OCI-LY7 (cell line): Measurements from ENCODE around the gene SUMO4. TPM values are rescaled to one million over a fixed set of nuclear protein-coding genes. Genes with fewer than 3 reads are reported as not detected.

Experiments
- BruUV-seq: library from RNA; stranded (reverse); fragments of 400-500 nt; replicated peaks from 2 replicates; lab custom pipeline; 2021; lab: Mats Ljungman, UMichigan
- CTCF ChIA-PET: fragments of 300-600 bp; sonication (Branson Sonifier 250); formaldehyde crosslinking; loops from one replicate; lab custom pipeline; 2022; ENCODE audit warnings: antibody characterized with exemption; ENCODE audit not compliant: unreplicated experiment; lab: Charles Lee
- POLR2A ChIA-PET: fragments of 300-600 bp; sonication (Branson Sonifier 250); formaldehyde crosslinking; loops from one replicate; lab custom pipeline; 2022; ENCODE audit warnings: antibody characterized with exemption; lab: Charles Lee
- DNase-seq: peaks from one replicate; pipeline ENCODE4 v3.0.0-alpha.2; 2015; ENCODE audit warnings: low spot score
- H2AFZ ChIP-seq: fragments of 200-600 bp; sonication (generic), shearing (Covaris generic); 2 replicates; pipeline ENCODE4 v1.6.1; 2014; ENCODE audit warnings: mild to moderate bottlenecking, antibody characterized with exemption, low read length, moderate library complexity
- H3K27ac ChIP-seq: fragments of 200-600 bp; sonication (generic); 2 replicates; pipeline ENCODE4 v1.5.1; 2014; ENCODE audit warnings: mixed run types, low read depth, mild to moderate bottlenecking, moderate library complexity, low read length, inconsistent platforms; ENCODE audit not compliant: poor library complexity, severe bottlenecking
- H3K36me3 ChIP-seq: fragments of 200-600 bp; sonication (generic); 2 replicates; pipeline ENCODE4 v1.6.1; 2014; ENCODE audit warnings: mild to moderate bottlenecking, antibody characterized with exemption, low read length, moderate library complexity, mixed read lengths; ENCODE audit not compliant: insufficient read depth
- H3K4me1 ChIP-seq: fragments of 200-600 bp; sonication (generic); 2 replicates; pipeline ENCODE4 v1.5.1; 2014; ENCODE audit warnings: mild to moderate bottlenecking, low read length; ENCODE audit not compliant: insufficient read depth, poor library complexity, severe bottlenecking
- H3K4me2 ChIP-seq: fragments of 200-600 bp; sonication (generic); 2 replicates; pipeline ENCODE4 v1.6.1; 2014; ENCODE audit warnings: mild to moderate bottlenecking, low read length
- H3K4me3 ChIP-seq: fragments of 200-600 bp; sonication (generic); 2 replicates; pipeline ENCODE4 v1.5.1; 2014; ENCODE audit warnings: mild to moderate bottlenecking, low read depth, low read length; ENCODE audit not compliant: poor library complexity, severe bottlenecking
- H3K79me2 ChIP-seq: fragments of 200-600 bp; sonication (generic); 2 replicates; pipeline ENCODE4 v1.6.1; 2016; ENCODE audit warnings: low read depth, mild to moderate bottlenecking, low read length, moderate library complexity, mixed read lengths; ENCODE audit not compliant: insufficient read depth
- H3K9me2 ChIP-seq: fragments of 200-600 bp; sonication (generic); 2 replicates; pipeline ENCODE4 v1.6.1; 2016; ENCODE audit warnings: mild to moderate bottlenecking, low read length, mixed read lengths; ENCODE audit not compliant: insufficient read depth
- H3K9me3 ChIP-seq: fragments of 200-600 bp; sonication (generic); 2 replicates; pipeline ENCODE4 v1.6.1; 2014; ENCODE audit warnings: mild to moderate bottlenecking, mixed run types, low read length, mixed read lengths
- H4K20me1 ChIP-seq: fragments of 200-600 bp; sonication (generic); 2 replicates; pipeline ENCODE4 v1.6.1; 2014; ENCODE audit warnings: mild to moderate bottlenecking, antibody characterized with exemption, low read length, moderate library complexity, mixed read lengths; ENCODE audit not compliant: insufficient read depth
- EZH2phosphoT487 ChIP-seq: fragments of 200-600 bp; sonication (generic); IDR thresholded peaks from 2 replicates; pipeline ENCODE4 v1.6.1; 2018; ENCODE audit warnings: low read depth, borderline replicate concordance, mild to moderate bottlenecking, mixed run types, antibody characterized with exemption, low read length, moderate library complexity, mixed read lengths
- intact Hi-C: fragments of 100-400 bp; cut with micrococcal nuclease; formaldehyde crosslinking; loops from one replicate; pipeline ENCODE4 v1.10.0; 2022; ENCODE audit not compliant: unreplicated experiment
- total RNA-seq, 2 experiments: library from RNA; depleted of rRNA in 1 of 2; stranded (reverse); fragments of >200 nt in 1 of 2; shearing (Covaris generic) in 1 of 2; gene quantifications; 2 replicates each; pipeline ENCODE4 v1.2.3, GENCODE V29; 2014 to 2022
- TF ChIP-seq, protein P1 (sequence below): fragments of 200-600 bp; sonication (generic); conservative IDR thresholded peaks from 2 replicates; pipeline ENCODE4 v1.5.1; 2014; ENCODE audit warnings: mild to moderate bottlenecking, antibody characterized with exemption, low read length, moderate library complexity, mixed read lengths

SUMO4 gene
- total RNA-seq, 2 experiments from 2014 or later: 3.2 to 3.6 TPM

DNA sequence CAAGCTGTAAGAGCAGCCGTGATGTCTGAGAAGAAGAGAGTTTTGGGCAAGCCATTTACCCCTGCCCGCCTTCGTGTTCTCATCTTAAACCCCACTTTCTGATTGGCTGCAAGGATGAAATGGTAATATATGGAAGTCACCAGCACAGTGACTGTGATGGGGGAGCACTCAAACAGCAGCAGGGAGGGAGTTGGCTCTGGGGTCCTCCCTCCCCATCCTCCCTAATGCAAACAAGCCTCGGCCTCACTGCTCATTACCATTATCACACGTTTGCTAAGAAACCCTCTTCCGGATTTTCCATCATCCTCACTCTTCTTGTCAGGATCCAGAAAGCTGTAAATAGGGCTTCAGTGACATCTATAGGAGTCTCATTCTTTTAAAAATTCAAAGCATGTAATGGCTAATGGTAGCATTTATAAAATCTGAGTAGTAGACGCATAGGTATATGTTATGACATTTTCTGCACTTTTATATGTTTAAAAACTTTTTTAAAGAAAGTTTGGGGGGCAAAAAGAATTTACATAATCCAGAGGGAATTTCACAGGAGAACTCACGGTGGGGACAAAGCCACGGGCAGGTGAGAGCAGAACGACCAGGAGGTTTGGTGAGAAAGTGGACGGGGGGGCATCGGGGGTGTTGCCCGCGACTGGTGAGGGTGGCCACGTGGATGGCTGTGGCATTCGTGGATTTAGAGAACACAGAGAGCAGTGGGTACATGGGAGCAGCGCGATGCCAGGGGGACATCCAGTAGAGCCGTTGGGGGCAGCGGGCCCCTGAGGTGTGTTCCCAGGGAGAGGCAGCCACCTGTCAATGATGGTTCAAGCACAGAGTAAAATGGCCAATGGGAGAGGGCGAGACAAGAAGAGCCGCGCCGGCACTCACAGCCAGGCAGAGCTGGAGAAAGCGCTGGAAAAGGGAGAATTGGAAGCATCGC lies 29.6 kb downstream of the SUMO4 start:
- Histone ChIP-seq H3K4me1 (peaks cover 7% of the 10 kb centered on the region), H3K4me2 (no peak overlapping the region), H4K20me1 (no peaks in the 10 kb centered on the region), H3K4me3 (no peak overlapping the region), H3K36me3 (no peaks in the 10 kb centered on the region), H3K9me2 (no peaks in the 10 kb centered on the region), H3K9me3 (no peaks in the 10 kb centered on the region), H3K79me2 (no peaks in the 10 kb centered on the region), H2AFZ (no peak overlapping the region), H3K27ac (no peak overlapping the region)
- TF ChIP-seq, protein P1, sequence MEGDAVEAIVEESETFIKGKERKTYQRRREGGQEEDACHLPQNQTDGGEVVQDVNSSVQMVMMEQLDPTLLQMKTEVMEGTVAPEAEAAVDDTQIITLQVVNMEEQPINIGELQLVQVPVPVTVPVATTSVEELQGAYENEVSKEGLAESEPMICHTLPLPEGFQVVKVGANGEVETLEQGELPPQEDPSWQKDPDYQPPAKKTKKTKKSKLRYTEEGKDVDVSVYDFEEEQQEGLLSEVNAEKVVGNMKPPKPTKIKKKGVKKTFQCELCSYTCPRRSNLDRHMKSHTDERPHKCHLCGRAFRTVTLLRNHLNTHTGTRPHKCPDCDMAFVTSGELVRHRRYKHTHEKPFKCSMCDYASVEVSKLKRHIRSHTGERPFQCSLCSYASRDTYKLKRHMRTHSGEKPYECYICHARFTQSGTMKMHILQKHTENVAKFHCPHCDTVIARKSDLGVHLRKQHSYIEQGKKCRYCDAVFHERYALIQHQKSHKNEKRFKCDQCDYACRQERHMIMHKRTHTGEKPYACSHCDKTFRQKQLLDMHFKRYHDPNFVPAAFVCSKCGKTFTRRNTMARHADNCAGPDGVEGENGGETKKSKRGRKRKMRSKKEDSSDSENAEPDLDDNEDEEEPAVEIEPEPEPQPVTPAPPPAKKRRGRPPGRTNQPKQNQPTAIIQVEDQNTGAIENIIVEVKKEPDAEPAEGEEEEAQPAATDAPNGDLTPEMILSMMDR: 0 out of 2 replicates have a peak, but pooled peaks have one; percentile 27
- TF ChIP-seq EZH2phosphoT487: no peak
- no peak for DNase-seq
- BruUV-seq: no TSS peak
- intact Hi-C loops: no loop called here
- ChIA-PET CTCF (no interaction called here), POLR2A (no interaction called here)

DNA sequence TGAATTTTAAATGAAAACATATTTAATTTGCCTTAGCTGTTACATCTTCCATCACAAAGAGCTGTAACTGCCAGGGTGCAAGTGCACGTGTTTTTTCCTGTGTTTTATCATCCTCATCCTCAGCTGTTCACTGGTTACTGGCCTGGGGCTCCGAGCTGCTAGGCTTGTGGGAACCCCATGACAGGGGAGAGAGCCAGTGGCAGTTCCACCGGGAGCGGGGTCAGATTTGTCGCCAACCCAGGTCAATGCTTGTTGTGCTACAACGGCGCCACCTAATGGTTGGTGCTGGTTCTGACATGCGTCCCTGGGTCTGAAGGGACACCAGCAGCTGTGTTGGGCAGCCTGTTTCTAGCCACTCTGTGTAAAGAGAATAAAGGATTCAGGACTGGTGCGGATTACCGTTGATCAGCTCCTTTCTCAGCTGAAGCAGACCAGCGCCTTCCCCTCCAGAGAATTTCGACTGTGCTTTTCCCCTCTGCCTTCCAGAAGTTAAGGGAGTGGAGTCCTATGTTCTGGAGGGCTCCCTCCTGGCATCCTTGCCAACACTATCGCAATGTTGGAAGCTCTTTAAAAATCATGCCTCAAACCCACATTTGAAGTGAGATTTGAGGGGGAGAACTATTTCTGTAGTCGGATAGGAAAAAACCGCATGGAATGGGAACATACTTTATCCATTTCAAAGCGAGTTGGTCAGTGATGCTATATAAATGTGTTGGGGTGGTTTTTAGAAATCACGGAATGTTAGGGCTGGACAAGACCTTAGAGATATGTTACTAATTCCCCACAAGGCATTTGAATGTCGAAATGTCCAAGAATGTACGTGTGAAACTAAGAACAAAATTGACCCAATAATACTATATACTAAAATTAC lies 32.1 kb downstream of the SUMO4 start:
- Histone ChIP-seq H4K20me1 (no peaks in the 10 kb centered on the region), H2AFZ (peak overlapping the region; percentile 12; the same call in 1 of the 2 replicates), H3K4me3 (no peak overlapping the region), H3K9me2 (no peaks in the 10 kb centered on the region), H3K27ac (no peak overlapping the region), H3K9me3 (no peaks in the 10 kb centered on the region), H3K36me3 (no peaks in the 10 kb centered on the region), H3K79me2 (no peaks in the 10 kb centered on the region), H3K4me1 (peaks cover 7% of the 10 kb centered on the region), H3K4me2 (peak overlapping the region; percentile 40; the same call in 1 of the 2 replicates)
- POLR2A ChIA-PET: interaction anchor here (0.5 to 1.5 kb wide), 5 partner anchors 11 to 676 kb away, joined by 3 to 5 read pairs (median 4); no protein-coding TSS in a partner anchor
- CTCF ChIA-PET: interaction anchor here (0.5 to 1.5 kb wide), 9 partner anchors 9 to 403 kb away, joined by 3 to 9 read pairs (median 4); no protein-coding TSS in a partner anchor
- BruUV-seq: no TSS peak
- TF ChIP-seq, protein P1: peak; percentile 95
- no peak for TF ChIP-seq EZH2phosphoT487
- peak; percentile 88 for DNase-seq
- intact Hi-C loops: loop anchor here (1.0 to 2.0 kb wide), 5 partner anchors 85 to 403 kb away; partner anchors contain the start of gene TAB2
